ENCODE measurements around the gene ENTPD8. TPM values are rescaled to one million over a fixed set of nuclear protein-coding genes. Genes with fewer than 3 reads are reported as not detected.

Gene ENTPD8
- total and polyA plus RNA-seq, 2 donors (not counting 1 experiment from before 2014, with no cell fraction given), result under 0.01 TPM; not detected in 1

GRCh38 chr9:137422604-137423513 is 18.3 kb downstream of the ENTPD8 start, which contains the start of the genes EXD3 and NOXA1:
Gene EXD3 (minus strand): TSS chr9:137423162. CDS start chr9:137395357, 27,805 bp downstream.
Gene NOXA1 (plus strand): TSS chr9:137423393. CDS start chr9:137423530, 137 bp downstream.
- Histone ChIP-seq H3K4me2 (ENCODE audit: extremely low read depth, insufficient read depth, low read length) (peak within 1 kb of the TSS; percentile 89), H3K27me3 (ENCODE audit: control insufficient read depth, insufficient read depth, low read length) (no peaks in the 10 kb centered on the region), H3K9me3 (ENCODE audit: control insufficient read depth, insufficient read depth, low read depth, low read length) (no peaks in the 10 kb centered on the region), H3K9ac (ENCODE audit: insufficient read depth, low read length) (peak within 1 kb of the TSS; percentile 76), H3K36me3 (ENCODE audit: control insufficient read depth, insufficient read depth, low read length) (no peaks in the 10 kb centered on the region), H2AFZ (ENCODE audit: low read length) (peak within 1 kb of the TSS; percentile 87), H3K4me1 (ENCODE audit: control insufficient read depth, extremely low read depth, insufficient read depth, low read length) (peaks cover 8% of the 10 kb centered on the region), H3K79me2 (ENCODE audit: control insufficient read depth, insufficient read depth, low read length) (peaks cover 2% of the 10 kb centered on the region), H3K4me3 (replicated peaks in 1 of 4; ENCODE audit: control extremely low read depth in 1 of 4, insufficient read depth in 1 of 4, low read depth in 3 of 4, low read length in 4 of 4) (peak within 1 kb of the TSS; percentile 85 to 90 (median 86)), H3K27ac (ENCODE audit: insufficient read depth, low read length) (peak within 1 kb of the TSS; percentile 54), H4K20me1 (ENCODE audit: control insufficient read depth, extremely low read depth, insufficient read depth, low read length) (no peaks in the 10 kb centered on the region)
- TF ChIP-seq CTCF (conservative IDR thresholded peaks at IDR 0.05 in 1 of 2, IDR thresholded peaks at IDR 0.05 in 1 of 2; ENCODE audit: low read depth in 1 of 2, low read length in 2 of 2), result peak; percentile 21 to 44
- TF ChIP-seq EZH2 (IDR thresholded peaks at IDR 0.05; ENCODE audit: low read length, missing control alignments), result no peak
- peak; percentile 85 to 93 for DNase-seq (ENCODE audit: low read depth in 2 of 2)

- peak overlapping the region; percentile 54 for H3K27ac ChIP-seq (ENCODE audit: insufficient read depth, low read length)
- TF ChIP-seq CTCF (conservative IDR thresholded peaks at IDR 0.05 in 1 of 2, IDR thresholded peaks at IDR 0.05 in 1 of 2; ENCODE audit: low read depth in 1 of 2, low read length in 2 of 2) (no peak), EZH2 (IDR thresholded peaks at IDR 0.05; ENCODE audit: low read length, missing control alignments) (no peak)
These were observed 19.1 kb downstream of the ENTPD8 start for GRCh38 chr9:137421838-137422603.

More at GRCh38 chr9:137421838-137422603, 19.1 kb downstream of the ENTPD8 start:
- H3K9me3 ChIP-seq (ENCODE audit: control insufficient read depth, insufficient read depth, low read depth, low read length), result no peaks in the 10 kb centered on the region
- no peaks in the 10 kb centered on the region for H3K27me3 ChIP-seq (ENCODE audit: control insufficient read depth, insufficient read depth, low read length)
- DNase-seq (ENCODE audit: low read depth in 2 of 2), result no peak
- H2AFZ ChIP-seq (ENCODE audit: low read length), result peak overlapping the region; percentile 87
- H3K4me1 ChIP-seq (ENCODE audit: control insufficient read depth, extremely low read depth, insufficient read depth, low read length), result peaks cover 8% of the 10 kb centered on the region
- H4K20me1 ChIP-seq (ENCODE audit: control insufficient read depth, extremely low read depth, insufficient read depth, low read length), result no peaks in the 10 kb centered on the region
- peak overlapping the region; percentile 89 for H3K4me2 ChIP-seq (ENCODE audit: extremely low read depth, insufficient read depth, low read length)
- peaks cover 2% of the 10 kb centered on the region for H3K79me2 ChIP-seq (ENCODE audit: control insufficient read depth, insufficient read depth, low read length)
- peak overlapping the region; percentile 85 to 90 (median 86) for H3K4me3 ChIP-seq (replicated peaks in 1 of 4; ENCODE audit: control extremely low read depth in 1 of 4, insufficient read depth in 1 of 4, low read depth in 3 of 4, low read length in 4 of 4)
- H3K36me3 ChIP-seq (ENCODE audit: control insufficient read depth, insufficient read depth, low read length), result no peaks in the 10 kb centered on the region
- peak overlapping the region; percentile 76 for H3K9ac ChIP-seq (ENCODE audit: insufficient read depth, low read length)

Measured in fibroblast of lung (primary cell).